Measurements from ENCODE around the gene COPS2.

The COPS2 gene

DNA sequence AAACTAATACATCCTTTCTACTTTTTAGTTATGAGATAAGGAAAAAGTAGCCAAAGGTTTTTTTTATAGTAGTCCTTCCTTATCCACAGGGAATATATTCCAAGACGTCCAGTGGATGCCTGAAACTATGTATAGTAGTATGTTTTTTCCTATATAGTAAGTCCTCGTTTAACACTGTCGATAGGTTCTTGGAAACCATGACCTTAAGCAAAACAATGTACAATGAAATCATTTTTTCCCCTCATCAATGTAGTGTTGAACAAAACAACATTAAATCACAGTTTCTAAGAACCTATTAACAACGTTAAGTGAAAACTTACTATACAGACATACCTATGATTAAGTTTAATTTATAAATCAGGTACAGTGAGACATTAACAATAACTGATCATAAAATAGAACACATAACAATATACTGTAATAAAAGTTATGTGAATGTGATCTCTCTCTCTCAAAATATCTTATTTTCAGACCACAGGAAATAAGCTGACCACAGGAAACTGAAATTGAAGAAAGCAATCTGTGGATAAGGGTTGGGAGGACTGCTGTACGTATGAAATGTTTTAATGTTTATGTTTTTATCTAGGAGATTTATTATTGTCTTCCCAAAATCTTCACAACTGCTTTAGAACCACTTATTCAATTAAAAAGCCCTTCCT is 20.6 kb downstream of the COPS2 start:
- in situ Hi-C loops (cut with MboI; ENCODE audit: low sequenced_read_pairs, unreplicated experiment): no loop called here
- no peak for DNase-seq (ENCODE audit: low spot score)
- TF ChIP-seq, protein P1, sequence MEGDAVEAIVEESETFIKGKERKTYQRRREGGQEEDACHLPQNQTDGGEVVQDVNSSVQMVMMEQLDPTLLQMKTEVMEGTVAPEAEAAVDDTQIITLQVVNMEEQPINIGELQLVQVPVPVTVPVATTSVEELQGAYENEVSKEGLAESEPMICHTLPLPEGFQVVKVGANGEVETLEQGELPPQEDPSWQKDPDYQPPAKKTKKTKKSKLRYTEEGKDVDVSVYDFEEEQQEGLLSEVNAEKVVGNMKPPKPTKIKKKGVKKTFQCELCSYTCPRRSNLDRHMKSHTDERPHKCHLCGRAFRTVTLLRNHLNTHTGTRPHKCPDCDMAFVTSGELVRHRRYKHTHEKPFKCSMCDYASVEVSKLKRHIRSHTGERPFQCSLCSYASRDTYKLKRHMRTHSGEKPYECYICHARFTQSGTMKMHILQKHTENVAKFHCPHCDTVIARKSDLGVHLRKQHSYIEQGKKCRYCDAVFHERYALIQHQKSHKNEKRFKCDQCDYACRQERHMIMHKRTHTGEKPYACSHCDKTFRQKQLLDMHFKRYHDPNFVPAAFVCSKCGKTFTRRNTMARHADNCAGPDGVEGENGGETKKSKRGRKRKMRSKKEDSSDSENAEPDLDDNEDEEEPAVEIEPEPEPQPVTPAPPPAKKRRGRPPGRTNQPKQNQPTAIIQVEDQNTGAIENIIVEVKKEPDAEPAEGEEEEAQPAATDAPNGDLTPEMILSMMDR (IDR thresholded peaks at IDR 0.05; ENCODE audit: borderline replicate concordance, control extremely low read depth, extremely low read depth, insufficient read depth, missing control alignments): no peak

DNA sequence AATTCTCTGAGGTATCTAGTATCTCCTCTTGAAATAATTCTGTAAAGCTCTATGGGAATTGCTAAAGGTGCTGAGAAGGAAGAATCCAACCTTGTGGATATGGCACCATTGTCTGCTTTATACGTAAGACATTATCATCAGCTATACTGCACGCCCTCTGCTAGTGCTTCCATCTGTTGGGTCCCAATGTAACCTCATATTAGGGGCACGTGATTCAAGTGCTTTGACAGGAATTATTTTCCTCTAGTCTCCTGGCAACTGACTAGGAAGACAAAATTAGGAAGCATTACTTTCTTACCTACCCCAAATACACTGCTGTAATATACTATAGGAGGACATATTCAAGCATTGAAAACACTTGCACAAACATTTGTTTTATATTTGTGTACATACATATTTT is 24.0 kb downstream of the COPS2 start:
- TF ChIP-seq, protein P1 (IDR thresholded peaks at IDR 0.05; ENCODE audit: borderline replicate concordance, control extremely low read depth, extremely low read depth, insufficient read depth, missing control alignments): no peak

DNA sequence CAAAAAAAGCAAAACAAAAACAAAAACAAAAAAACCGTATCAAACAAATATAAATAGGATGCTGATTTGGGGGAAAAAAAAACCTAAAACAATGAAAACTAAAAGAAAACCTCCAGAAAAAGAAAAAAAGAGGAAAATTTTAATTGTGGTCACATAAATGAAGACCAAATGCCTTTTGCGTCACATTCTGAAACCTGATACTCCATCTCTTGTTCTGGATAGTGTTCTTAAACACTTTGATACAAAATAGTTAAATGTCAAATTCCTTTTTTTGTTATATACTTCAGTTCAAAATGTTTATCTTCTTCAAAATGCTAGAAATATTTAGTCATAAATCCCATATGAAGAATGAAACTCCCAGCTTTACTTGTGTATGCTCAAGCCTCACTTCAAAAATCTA is 31.0 kb downstream of the COPS2 start:
- TF ChIP-seq, protein P1 (IDR thresholded peaks at IDR 0.05; ENCODE audit: borderline replicate concordance, control extremely low read depth, extremely low read depth, insufficient read depth, missing control alignments): no peak
- DNase-seq (ENCODE audit: low spot score): no peak
- in situ Hi-C loops (cut with MboI; ENCODE audit: low sequenced_read_pairs, unreplicated experiment): no loop called here

More for the DNA sequence above, 24.0 kb downstream of the COPS2 start:
- in situ Hi-C loops (cut with MboI; ENCODE audit: low sequenced_read_pairs, unreplicated experiment): no loop called here
- no peak for DNase-seq (ENCODE audit: low spot score)

DNA sequence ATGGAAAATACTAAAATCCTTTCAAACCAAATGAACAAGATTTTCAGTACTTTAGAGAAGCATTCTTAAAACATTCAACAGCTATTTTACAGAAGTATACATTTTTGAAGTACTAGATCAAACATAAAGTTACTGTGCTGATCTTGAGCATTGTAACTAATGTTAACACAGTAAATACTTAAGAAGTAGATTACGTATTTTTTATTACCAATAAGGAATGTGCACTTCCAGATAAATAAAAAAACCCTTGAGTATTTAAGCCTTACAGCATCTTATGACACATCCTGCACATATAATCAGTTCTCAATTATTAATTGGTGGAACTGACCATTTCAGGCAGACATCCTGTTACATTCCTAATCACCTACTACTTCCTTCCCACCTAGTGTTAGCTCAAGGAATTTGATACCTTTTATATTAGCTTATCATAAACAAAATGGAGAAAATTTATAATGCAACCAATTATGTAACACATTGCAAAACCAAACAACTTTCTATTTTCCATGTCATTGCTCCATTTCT is 32.8 kb downstream of the COPS2 start:
- TF ChIP-seq, protein P1 (IDR thresholded peaks at IDR 0.05; ENCODE audit: borderline replicate concordance, control extremely low read depth, extremely low read depth, insufficient read depth, missing control alignments): no peak
- no peak for DNase-seq (ENCODE audit: low spot score)
- in situ Hi-C loops (cut with MboI; ENCODE audit: low sequenced_read_pairs, unreplicated experiment): no loop called here

DNA sequence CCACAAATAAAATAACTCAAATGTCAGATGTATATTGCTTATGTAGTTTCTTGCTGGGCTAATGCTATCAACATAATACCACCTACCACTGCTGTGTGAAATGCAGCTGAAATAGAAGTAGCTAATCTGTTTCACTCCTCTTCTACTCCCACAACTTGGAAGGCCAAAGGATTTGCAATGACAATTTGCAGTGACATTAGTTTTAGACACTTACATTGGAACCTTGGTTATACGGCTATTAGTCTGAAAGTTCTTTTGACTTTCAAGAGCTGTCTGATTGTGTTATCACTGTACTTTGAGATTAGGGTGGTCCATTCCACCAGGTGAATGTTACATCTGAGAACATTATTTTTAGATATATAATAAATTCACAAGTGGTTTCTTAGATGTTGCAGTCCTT is 33.5 kb downstream of the COPS2 start:
- TF ChIP-seq, protein P1 (IDR thresholded peaks at IDR 0.05; ENCODE audit: borderline replicate concordance, control extremely low read depth, extremely low read depth, insufficient read depth, missing control alignments): no peak
- DNase-seq (ENCODE audit: low spot score): no peak
- in situ Hi-C loops (cut with MboI; ENCODE audit: low sequenced_read_pairs, unreplicated experiment): no loop called here

DNA sequence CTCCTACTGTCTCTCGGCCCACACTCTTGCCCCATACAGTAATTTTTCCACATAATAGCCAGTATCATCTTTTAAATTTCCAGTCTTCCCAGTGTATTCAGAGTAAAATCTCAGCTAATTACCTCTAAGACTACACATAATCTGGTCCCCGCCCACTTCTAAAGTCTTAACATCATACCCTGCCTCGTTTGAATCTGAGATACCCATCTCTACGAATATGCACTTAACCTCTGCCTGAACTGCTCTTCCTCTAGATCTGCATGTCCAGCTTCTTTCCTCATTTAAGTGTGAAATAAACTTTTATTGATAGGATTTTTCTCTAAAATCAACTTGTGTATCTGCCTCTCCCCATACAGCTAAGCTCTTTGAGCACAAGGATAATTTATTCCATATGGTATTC is 34.6 kb downstream of the COPS2 start:
- in situ Hi-C loops (cut with MboI; ENCODE audit: low sequenced_read_pairs, unreplicated experiment): no loop called here
- TF ChIP-seq, protein P1 (IDR thresholded peaks at IDR 0.05; ENCODE audit: borderline replicate concordance, control extremely low read depth, extremely low read depth, insufficient read depth, missing control alignments): no peak
- no peak for DNase-seq (ENCODE audit: low spot score)

All from GM13976 (cell line).